HG03108 (cell line): Measurements from ENCODE around the gene PHLPP2.
"Not testable (repeated sequence)": the region's sequence is repeated elsewhere in the genome, so short reads cannot be mapped to it uniquely, and the experiment has no call there.

Experiments
- ATAC-seq: cut with Tn5 transposase; IDR thresholded peaks from one replicate; pipeline ENCODE4 v1.9.1; 2021; ENCODE audit warnings: moderate library complexity; ENCODE audit not compliant: unreplicated experiment

The PHLPP2 gene

GRCh38 chr16:71626018-71626857 is 98.3 kb downstream of the PHLPP2 start, which contains the start of gene MARVELD3:
MARVELD3 (plus strand) TSS chr16:71626184; CDS start chr16:71626230, 46 bp downstream.
- ATAC-seq, result no peak

GRCh38 chr16:71625113-71625850 is 99.2 kb downstream of the PHLPP2 start:
- no peak for ATAC-seq

GRCh38 chr16:71623597-71623996 is 100.9 kb downstream of the PHLPP2 start:
- peak; percentile 57 for ATAC-seq

- ATAC-seq, result no peak
Observed at GRCh38 chr16:71622088-71622487, 102.4 kb downstream of the PHLPP2 start.

- ATAC-seq, result no peak
Observed at GRCh38 chr16:71618429-71618828, 106.1 kb downstream of the PHLPP2 start.

GRCh38 chr16:71614956-71615355 is 109.5 kb downstream of the PHLPP2 start:
- ATAC-seq, result not testable (repeated sequence)

- ATAC-seq, result peak; percentile 39
Observed at GRCh38 chr16:71610936-71611871, 113.3 kb downstream of the PHLPP2 start.

GRCh38 chr16:71610447-71610846 is 114.1 kb downstream of the PHLPP2 start:
- ATAC-seq, result no peak

- no peak for ATAC-seq
Observed at GRCh38 chr16:71609066-71609465, 115.4 kb downstream of the PHLPP2 start.

GRCh38 chr16:71600822-71601221 is 123.7 kb downstream of the PHLPP2 start:
- ATAC-seq, result no peak

GRCh38 chr16:71598426-71598825 is 126.1 kb downstream of the PHLPP2 start:
- not testable (repeated sequence) for ATAC-seq

GRCh38 chr16:71595340-71595826 is 129.1 kb downstream of the PHLPP2 start:
- not testable (repeated sequence) for ATAC-seq
